HCT116 (cell line): ENCODE measurements around the gene PDE1C. TPM values are rescaled to one million over a fixed set of nuclear protein-coding genes. Genes with fewer than 3 reads are reported as not detected.

Source experiments
- ATAC-seq: fragments of 200-7000 bp; cut with Tn5 transposase; 2 replicates; pipeline ENCODE4 v1.9.1; 2020; ENCODE audit warnings: mild to moderate bottlenecking, moderate library complexity
- BruUV-seq: library from RNA; stranded (reverse); fragments of 400-500 nt; replicated peaks from 2 replicates; lab custom pipeline; 2021; lab: Mats Ljungman, UMichigan
- CTCF ChIA-PET: fragments of 300-600 bp; sonication (Branson Sonifier 250); formaldehyde crosslinking; loops from one replicate; lab custom pipeline; 2021; ENCODE audit warnings: antibody characterized with exemption; lab: Charles Lee
- POLR2A ChIA-PET: fragments of 300-600, 350-600 bp; sonication (Branson Sonifier 250); formaldehyde crosslinking; loops from one replicate; lab custom pipeline; 2021; ENCODE audit warnings: antibody characterized with exemption; lab: Charles Lee
- RAD21 ChIA-PET, 2 experiments: fragments of 300-600 bp; sonication (Branson Sonifier 250); formaldehyde crosslinking; loops; one replicate each; lab custom pipeline; 2023; ENCODE audit warnings: low total read pairs in 2 of 2; ENCODE audit not compliant: uncharacterized antibody in 2 of 2, unreplicated experiment in 2 of 2, low non-redundant PET in 1 of 2; lab: Charles Lee
- DNase-seq: peaks from one replicate; pipeline ENCODE4 v3.0.0-alpha.2; 2010; ENCODE audit warnings: low read depth, low spot score
- H2AFZ ChIP-seq: fragments of 200-600 bp; shearing (Covaris generic), sonication (generic); 2 replicates; pipeline ENCODE4 v1.6.1; 2017; ENCODE audit warnings: low read depth, mixed run types, mixed read lengths, antibody characterized with exemption, low read length; ENCODE audit not compliant: poor library complexity, severe bottlenecking
- H3K27ac ChIP-seq: 2 replicates; pipeline ENCODE4 v1.5.1; 2012; ENCODE audit warnings: low read depth, low read length
- H3K27me3 ChIP-seq: fragments of 200-600 bp; sonication (generic); 2 replicates; pipeline ENCODE4 v1.6.1; 2016; ENCODE audit warnings: mixed run types, low read length, mixed read lengths; ENCODE audit not compliant: insufficient read depth
- H3K36me3 ChIP-seq, 2 experiments: fragments of 200-500 bp in 1 of 2; fragments of 200-600 bp in 1 of 2; sonication (Bioruptor generic) in 1 of 2; sonication (generic) in 1 of 2; 2 replicates each; pipeline versions ENCODE4 v1.5.1 to v1.6.1; 2014 to 2016; ENCODE audit warnings: low read length in 2 of 2, inconsistent platforms in 1 of 2, mixed read lengths in 1 of 2, mixed run types in 1 of 2; ENCODE audit not compliant: insufficient read depth in 2 of 2, control insufficient read depth in 1 of 2
- H3K4me1 ChIP-seq, 2 experiments: fragments of 200-600 bp in 1 of 2; sonication (generic) in 1 of 2; 2 replicates each; pipeline versions ENCODE4 v1.5.1 to v1.6.1; 2012 to 2017; ENCODE audit warnings: low read length in 2 of 2, inconsistent platforms in 1 of 2, mild to moderate bottlenecking in 1 of 2, mixed read lengths in 1 of 2, mixed run types in 1 of 2, moderate library complexity in 1 of 2; ENCODE audit not compliant: insufficient read depth in 2 of 2, control insufficient read depth in 1 of 2
- H3K4me2 ChIP-seq: fragments of 200-600 bp; sonication (generic); 2 replicates; pipeline ENCODE4 v1.6.1; 2017; ENCODE audit warnings: mixed run types, low read length, mixed read lengths
- H3K4me3 ChIP-seq, 2 experiments: fragments of 200-600 bp in 1 of 2; sonication (generic) in 1 of 2; replicated peaks in 1 of 2; 2 replicates each; pipeline ENCODE4 v1.5.1; 2011 to 2016; ENCODE audit warnings: low read length in 2 of 2, control low read depth in 1 of 2, low read depth in 1 of 2, mild to moderate bottlenecking in 1 of 2, mixed read lengths in 1 of 2, mixed run types in 1 of 2
- H3K79me2 ChIP-seq: fragments of 200-600 bp; sonication (generic); 2 replicates; pipeline ENCODE4 v1.6.1; 2017; ENCODE audit warnings: mild to moderate bottlenecking, mixed run types, low read length, moderate library complexity, mixed read lengths; ENCODE audit not compliant: insufficient read depth
- H3K9ac ChIP-seq: fragments of 200-600 bp; sonication (generic); 2 replicates; pipeline ENCODE4 v1.6.1; 2016; ENCODE audit warnings: low read length, mixed read lengths
- H3K9me2 ChIP-seq: fragments of 200-600 bp; sonication (generic), shearing (Covaris generic); 2 replicates; pipeline ENCODE4 v1.6.1; 2017; ENCODE audit warnings: mixed run types, mild to moderate bottlenecking, moderate library complexity; ENCODE audit not compliant: insufficient read depth
- H3K9me3 ChIP-seq, 2 experiments: fragments of 200-500 bp in 1 of 2; fragments of 200-600 bp in 1 of 2; sonication (Bioruptor generic) in 1 of 2; sonication (generic) in 1 of 2; 2 replicates each; pipeline ENCODE4 v1.6.1; 2014 to 2017; ENCODE audit warnings: low read length in 2 of 2, mixed read lengths in 2 of 2, inconsistent platforms in 1 of 2, low read depth in 1 of 2, mild to moderate bottlenecking in 1 of 2, mixed run types in 1 of 2, moderate library complexity in 1 of 2; ENCODE audit not compliant: control insufficient read depth in 1 of 2, insufficient read depth in 1 of 2
- H4K20me1 ChIP-seq: fragments of 200-600 bp; sonication (generic), shearing (Covaris generic); 2 replicates; pipeline ENCODE4 v1.6.1; 2017; ENCODE audit warnings: mixed run types, mild to moderate bottlenecking, moderate library complexity; ENCODE audit not compliant: insufficient read depth
- CBX3 ChIP-seq: IDR thresholded peaks from 2 replicates; pipeline ENCODE4 v1.6.1; 2012; ENCODE audit warnings: low read depth
- CEBPB ChIP-seq: IDR thresholded peaks from 2 replicates; pipeline ENCODE4 v1.6.1; 2012; ENCODE audit warnings: low read depth
- ELF1 ChIP-seq: IDR thresholded peaks from 2 replicates; pipeline ENCODE4 v1.6.1; 2012; ENCODE audit warnings: low read depth, borderline replicate concordance
- EZH2 ChIP-seq: fragments of 200-600 bp; sonication (generic); IDR thresholded peaks from 2 replicates; pipeline ENCODE4 v1.6.1; 2017; ENCODE audit warnings: antibody characterized with exemption, mixed run types
- FOSL1 ChIP-seq: IDR thresholded peaks from 2 replicates; pipeline ENCODE4 v1.6.1; 2012; ENCODE audit warnings: low read depth
- POLR2A ChIP-seq: IDR thresholded peaks from 2 replicates; pipeline ENCODE4 v1.7.0; 2011; ENCODE audit warnings: borderline replicate concordance; ENCODE audit not compliant: insufficient read depth, insufficient read length; ENCODE audit errors: extremely low read depth
- POLR2AphosphoS5 ChIP-seq: IDR thresholded peaks from 2 replicates; pipeline ENCODE4 v1.6.1; 2011; ENCODE audit warnings: mild to moderate bottlenecking, low read depth, low read length, moderate library complexity
- RAD21 ChIP-seq: IDR thresholded peaks from 2 replicates; pipeline ENCODE4 v1.6.1; 2012; ENCODE audit warnings: low read depth, mild to moderate bottlenecking
- SP1 ChIP-seq: IDR thresholded peaks from 2 replicates; pipeline ENCODE4 v1.6.1; 2012; ENCODE audit warnings: low read depth
- TCF7L2 ChIP-seq: IDR thresholded peaks from 2 replicates; pipeline ENCODE4 v1.7.0; 2011; ENCODE audit warnings: borderline replicate concordance, inconsistent platforms; ENCODE audit not compliant: insufficient read depth, insufficient read length; ENCODE audit errors: extremely low read depth
- YY1 ChIP-seq: IDR thresholded peaks from 2 replicates; pipeline ENCODE4 v1.6.1; 2011; ENCODE audit warnings: low read length, low read depth, moderate library complexity, mild to moderate bottlenecking; ENCODE audit not compliant: insufficient replicate concordance; ENCODE audit errors: extremely low read depth
- ZBTB33 ChIP-seq: IDR thresholded peaks from 2 replicates; pipeline ENCODE4 v1.6.1; 2011; ENCODE audit warnings: mild to moderate bottlenecking, low read length, moderate library complexity; ENCODE audit not compliant: insufficient replicate concordance; ENCODE audit errors: extremely low read depth
- ZNF274 ChIP-seq: fragments of 200-500 bp; sonication (Bioruptor generic); IDR thresholded peaks from 2 replicates; pipeline ENCODE4 v1.6.1; 2014; ENCODE audit warnings: mild to moderate bottlenecking, low read depth, low read length, inconsistent platforms
- intact Hi-C: fragments of 100-400 bp; cut with micrococcal nuclease; formaldehyde crosslinking; loops from 2 replicates; pipeline ENCODE4 v1.10.0; 2022
- total RNA-seq: library from RNA; stranded (reverse); gene quantifications from one replicate; pipeline ENCODE4 v1.2.1, GENCODE V29; 2021; ENCODE audit not compliant: unreplicated experiment

Gene PDE1C
- total RNA-seq, 1 experiment from 2014 or later = 0.17 TPM

DNA sequence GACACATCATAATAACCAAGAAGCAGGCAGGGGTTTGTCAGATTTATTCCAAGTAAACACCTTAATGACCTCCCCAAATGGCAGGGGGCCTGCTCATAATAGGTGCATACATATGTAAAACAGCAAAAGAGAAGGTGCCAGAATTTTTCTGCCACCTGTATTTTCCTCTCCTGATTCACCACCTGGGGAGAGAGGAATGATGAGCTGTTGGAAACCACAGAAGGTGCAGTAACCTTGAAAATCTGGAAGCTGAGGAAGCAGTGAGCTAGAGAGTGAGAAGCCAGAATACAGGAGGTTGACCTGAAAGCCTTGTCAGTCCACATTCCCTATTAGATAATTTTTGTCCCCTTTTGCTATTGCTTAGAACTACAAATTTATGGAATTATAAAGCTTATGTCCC, 46.2 kb upstream of the PDE1C start:
- H4K20me1 ChIP-seq = no peaks in the 10 kb centered on the region
- H3K4me3 ChIP-seq = no peak overlapping the region
- H3K27ac ChIP-seq = no peak overlapping the region
- no peaks in the 10 kb centered on the region for H3K27me3 ChIP-seq
- intact Hi-C loops = no loop called here
- TF ChIP-seq POLR2AphosphoS5 (no peak), ZBTB33 (no peak), FOSL1 (no peak), POLR2A (no peak)
- no peaks in the 10 kb centered on the region for H3K9me2 ChIP-seq
- no peak overlapping the region for H3K9ac ChIP-seq
- no peaks in the 10 kb centered on the region for H3K36me3 ChIP-seq
- DNase-seq (no peak), ATAC-seq (no peak)
- CTCF ChIA-PET = no interaction called here
- no peaks in the 10 kb centered on the region for H3K4me1 ChIP-seq
- RAD21 ChIA-PET = no interaction called here
- H3K4me2 ChIP-seq = no peak overlapping the region
- BruUV-seq = no TSS peak
- H2AFZ ChIP-seq = no peak overlapping the region
- POLR2A ChIA-PET = no interaction called here
- no peaks in the 10 kb centered on the region for H3K79me2 ChIP-seq
- peaks cover 0 to under 1% of the 10 kb centered on the region in 2 experiments; a peak in 1 of 4 replicates for H3K9me3 ChIP-seq

GRCh38 chr7:32115831-32116230, 45.6 kb upstream of the PDE1C start:
- Histone ChIP-seq H2AFZ (no peak overlapping the region), H3K4me2 (no peak overlapping the region), H3K9me2 (no peaks in the 10 kb centered on the region), H3K27me3 (no peaks in the 10 kb centered on the region), H3K9ac (no peak overlapping the region), H3K4me3 (no peak overlapping the region), H3K4me1 (no peaks in the 10 kb centered on the region), H3K27ac (no peak overlapping the region), H3K36me3 (no peaks in the 10 kb centered on the region), H3K79me2 (no peaks in the 10 kb centered on the region), H4K20me1 (no peaks in the 10 kb centered on the region), H3K9me3 (peaks cover 0 to 3% of the 10 kb centered on the region in 2 experiments; a peak in 1 of 4 replicates)
- ChIA-PET RAD21 (no interaction called here), CTCF (no interaction called here), POLR2A (no interaction called here)
- no TSS peak for BruUV-seq
- DNase-seq = no peak
- ATAC-seq = no peak
- intact Hi-C loops = no loop called here
- TF ChIP-seq CEBPB (no peak), CBX3 (no peak), EZH2 (no peak), YY1 (no peak), POLR2AphosphoS5 (no peak), SP1 (no peak), ZNF274 (no peak), ZBTB33 (no peak), RAD21 (no peak), ELF1 (no peak), TCF7L2 (no peak)
